GM20000 (cell line): ENCODE measurements around the gene KREMEN2.

ENCODE experiments used
- DNase-seq: peaks from one replicate; pipeline ENCODE4 v3.0.0; 2012; ENCODE audit warnings: low spot score
- CTCF ChIP-seq: IDR thresholded peaks from 2 replicates; pipeline ENCODE4 v1.5.1; 2012; ENCODE audit warnings: mild to moderate bottlenecking, control low read depth; ENCODE audit errors: extremely low read depth, missing control alignments

Gene KREMEN2

GRCh38 chr16:2946649-2947048 is 17.4 kb upstream of the KREMEN2 start:
- DNase-seq: no peak
- no peak for TF ChIP-seq CTCF

- no peak for TF ChIP-seq CTCF
- no peak for DNase-seq
Measured at GRCh38 chr16:2948807-2949704, 15.0 kb upstream of the KREMEN2 start.

GRCh38 chr16:2949705-2950352 is 14.2 kb upstream of the KREMEN2 start:
- no peak for TF ChIP-seq CTCF
- DNase-seq: no peak

GRCh38 chr16:2950353-2950724 is 13.7 kb upstream of the KREMEN2 start:
- TF ChIP-seq CTCF: no peak
- no peak for DNase-seq

GRCh38 chr16:2950773-2951172 is 13.3 kb upstream of the KREMEN2 start:
- DNase-seq: no peak
- no peak for TF ChIP-seq CTCF

- no peak for DNase-seq
- no peak for TF ChIP-seq CTCF
Measured at GRCh38 chr16:2952679-2953078, 11.4 kb upstream of the KREMEN2 start.
